ENCODE data around the gene CTBP2.

Gene CTBP2

DNA sequence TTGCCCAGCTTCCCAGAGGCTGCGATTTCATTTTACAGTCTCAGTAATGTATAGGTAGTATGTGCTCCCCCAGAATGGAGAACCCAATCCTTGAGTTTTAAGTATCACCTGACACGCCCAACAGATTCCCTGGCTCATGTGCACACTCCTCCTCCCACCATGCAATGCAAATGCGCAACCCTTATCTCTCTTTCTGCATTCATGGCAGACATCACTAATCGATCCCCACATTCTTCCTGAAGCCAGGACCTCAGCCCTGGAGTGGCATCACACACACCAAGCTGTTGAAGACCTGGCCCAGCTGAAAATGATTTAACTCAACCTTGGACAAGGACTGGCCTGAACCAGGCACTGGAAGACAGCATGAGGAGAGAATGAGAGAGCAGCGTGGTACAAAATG, 150.0 kb downstream of the CTBP2 start:
- TF ChIP-seq CTCF (IDR thresholded peaks at IDR 0.05; ENCODE audit: low read depth, low read length), result no peak
- no peak for DNase-seq (ENCODE audit: low read depth, low spot score)
- H3K4me3 ChIP-seq (ENCODE audit: low read depth, low read length), result no peak overlapping the region
- in situ Hi-C loops (cut with HindIII; ENCODE audit: low sequenced_read_pairs), result no loop called here

- H3K4me3 ChIP-seq (ENCODE audit: low read depth, low read length), result no peak overlapping the region
- TF ChIP-seq CTCF (IDR thresholded peaks at IDR 0.05; ENCODE audit: low read depth, low read length), result no peak
- DNase-seq (ENCODE audit: low read depth, low spot score), result no peak
- in situ Hi-C loops (cut with HindIII; ENCODE audit: low sequenced_read_pairs), result no loop called here
Measured at GRCh38 chr10:125009661-125010161, 150.7 kb downstream of the CTBP2 start.

DNA sequence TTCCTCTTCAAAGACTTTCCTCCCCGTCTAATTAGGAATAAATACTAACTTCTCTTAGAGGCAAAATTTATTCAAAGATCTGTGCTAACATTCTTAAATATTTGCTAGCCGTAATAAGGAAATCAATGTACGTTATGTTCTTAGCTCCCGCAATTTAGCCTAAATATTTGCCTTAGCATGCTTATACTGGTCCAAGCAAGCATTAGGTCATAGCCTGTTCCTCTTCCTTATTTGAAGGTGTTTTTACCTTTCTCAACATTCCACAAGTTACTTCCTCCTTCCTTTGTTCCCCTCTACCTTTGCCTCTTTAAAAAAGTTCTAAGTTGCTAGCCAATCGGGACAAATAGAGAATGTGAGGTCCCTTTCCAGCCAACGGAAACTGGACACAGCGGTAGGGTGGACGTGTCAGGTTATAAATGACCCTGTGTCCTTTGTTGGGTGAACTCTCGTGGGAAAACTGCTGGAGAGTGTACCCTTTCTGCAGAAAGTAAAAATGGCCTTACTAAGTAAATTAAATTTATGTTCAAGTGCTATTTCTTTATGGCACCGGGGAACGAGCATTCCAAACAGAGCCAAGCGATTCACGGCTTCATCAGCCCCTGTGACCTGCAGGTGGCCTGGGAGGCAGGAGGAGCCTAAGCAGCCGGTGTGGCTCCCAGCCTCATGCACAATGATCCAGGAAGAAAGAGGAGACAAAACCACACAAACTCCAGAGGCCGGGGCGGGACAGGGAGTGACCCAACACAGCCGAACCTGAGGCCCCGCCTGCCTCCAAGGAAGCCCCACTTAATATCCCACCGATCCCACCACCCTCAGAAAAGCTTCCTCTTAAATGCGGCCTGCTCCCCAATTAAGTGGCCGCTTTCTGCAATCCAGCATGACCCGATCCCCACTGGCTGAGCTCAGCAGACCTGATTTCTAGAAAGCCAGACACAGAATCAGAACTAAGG, 151.4 kb downstream of the CTBP2 start:
- DNase-seq (ENCODE audit: low read depth, low spot score), result no peak
- in situ Hi-C loops (cut with HindIII; ENCODE audit: low sequenced_read_pairs), result no loop called here
- no peak for TF ChIP-seq CTCF (IDR thresholded peaks at IDR 0.05; ENCODE audit: low read depth, low read length)
- no peak overlapping the region for H3K4me3 ChIP-seq (ENCODE audit: low read depth, low read length)

- no peak overlapping the region for H3K4me3 ChIP-seq (ENCODE audit: low read depth, low read length)
- TF ChIP-seq CTCF (IDR thresholded peaks at IDR 0.05; ENCODE audit: low read depth, low read length), result no peak
- no peak for DNase-seq (ENCODE audit: low read depth, low spot score)
- in situ Hi-C loops (cut with HindIII; ENCODE audit: low sequenced_read_pairs), result no loop called here
Measured at GRCh38 chr10:125007436-125007835, 152.9 kb downstream of the CTBP2 start.

DNA sequence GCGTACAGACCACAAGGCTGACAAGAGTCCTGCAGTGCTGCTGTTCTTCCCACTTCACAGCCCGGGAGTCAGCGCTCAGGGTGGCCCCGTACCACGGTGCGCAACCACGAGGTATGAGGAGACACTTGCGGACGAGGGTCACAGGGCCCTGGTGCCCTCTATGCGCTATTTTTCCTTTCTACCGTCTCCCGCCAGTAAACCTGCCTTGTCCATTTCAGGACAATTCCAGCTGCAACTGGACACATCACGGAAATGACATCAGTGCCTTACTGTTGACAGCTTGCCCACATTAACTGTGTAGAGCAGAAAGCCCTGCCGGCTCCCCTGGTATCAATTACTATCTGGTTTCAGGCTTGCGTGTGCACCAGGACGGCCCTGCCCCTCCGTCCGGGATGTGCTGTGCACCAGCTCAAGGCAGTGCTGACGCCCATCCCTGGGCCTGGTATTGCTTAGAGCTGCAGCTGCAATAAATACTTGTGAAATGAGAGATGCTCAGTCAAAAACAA, 153.4 kb downstream of the CTBP2 start:
- no peak overlapping the region for H3K4me3 ChIP-seq (ENCODE audit: low read depth, low read length)
- TF ChIP-seq CTCF (IDR thresholded peaks at IDR 0.05; ENCODE audit: low read depth, low read length), result no peak
- in situ Hi-C loops (cut with HindIII; ENCODE audit: low sequenced_read_pairs), result no loop called here
- DNase-seq (ENCODE audit: low read depth, low spot score), result no peak

- no peak for DNase-seq (ENCODE audit: low read depth, low spot score)
- in situ Hi-C loops (cut with HindIII; ENCODE audit: low sequenced_read_pairs), result no loop called here
- TF ChIP-seq CTCF (IDR thresholded peaks at IDR 0.05; ENCODE audit: low read depth, low read length), result no peak
- H3K4me3 ChIP-seq (ENCODE audit: low read depth, low read length), result no peak overlapping the region
Measured at GRCh38 chr10:125006188-125006680, 154.1 kb downstream of the CTBP2 start.
